ENCODE results near the gene GARIN3. TPM values are rescaled to one million over a fixed set of nuclear protein-coding genes. Genes with fewer than 3 reads are reported as not detected.

The GARIN3 gene
- total and polyA plus RNA-seq, 11 donors, result not detected

GRCh38 chr5:157143127-157143971 is 22.7 kb downstream of the GARIN3 start:
- 5 to 23% (median 11%) methylated on average over 33 of the region's 33 CpGs for WGBS, 4 donors
- peak; percentile 44 to 73 (median 68) for ATAC-seq
- intact Hi-C loops (cut with DNase I), result loop anchor here in 2 of 10 donors (10.0 kb wide), 2 partner anchors 581 to 601 kb away; partner anchors contain the start of gene LSM11 (in 1 of the 2)
- peak overlapping the region; percentile 80 to 95 (median 90) for H3K27ac ChIP-seq
- peak overlapping the region; percentile 28 to 95 (median 86) for H3K4me3 ChIP-seq
- H3K4me1 ChIP-seq, result peaks cover 0 to 21% (median 9%) of the 10 kb centered on the region in 12 donors
- peak in 4 of 5 donors; percentile 35 to 75 (median 45) for DNase-seq
- H3K27me3 ChIP-seq, result no peaks in the 10 kb centered on the region
- no peaks in the 10 kb centered on the region for H3K9me3 ChIP-seq
- peaks cover 0 to 13% (median 8%) of the 10 kb centered on the region in 9 donors for H3K36me3 ChIP-seq
- no peak for TF ChIP-seq CTCF (IDR thresholded peaks at IDR 0.05)
- no peak for TF ChIP-seq POLR2A (IDR thresholded peaks at IDR 0.05)

- intact Hi-C loops (cut with DNase I), result loop anchor here in 2 of 10 donors (10.0 kb wide), 2 partner anchors 582 to 602 kb away; partner anchors contain the start of gene LSM11 (in 1 of the 2)
- H3K27ac ChIP-seq, result peak within 1 kb of the TSS; percentile 80 to 95 (median 90)
- peak within 1 kb of the TSS; percentile 65 to 95 (median 88) for H3K4me3 ChIP-seq
- 0 to 2% (median 1%) methylated on average over 23 to 48 of the region's 48 CpGs for WGBS, 4 donors
- H3K4me1 ChIP-seq, result peaks cover 0 to 21% (median 9%) of the 10 kb centered on the region in 12 donors
- ATAC-seq (peak; percentile 98 to 99 (median 99)), DNase-seq (peak; percentile 92 to 97 (median 95))
- no peaks in the 10 kb centered on the region for H3K27me3 ChIP-seq
- H3K36me3 ChIP-seq, result peaks cover 0 to 21% (median 17%) of the 10 kb centered on the region in 9 donors
- H3K9me3 ChIP-seq, result no peaks in the 10 kb centered on the region
- no peak for TF ChIP-seq CTCF (IDR thresholded peaks at IDR 0.05)
- TF ChIP-seq POLR2A (IDR thresholded peaks at IDR 0.05), result peak; percentile 59 to 85
Measured at GRCh38 chr5:157142317-157143126, 23.5 kb downstream of the GARIN3 start, which contains the start of gene MED7. MED7 (minus strand) TSS chr5:157142865; CDS start chr5:157139431, 3,434 bp downstream.

- ATAC-seq (no peak), DNase-seq (no peak)
- no peak for TF ChIP-seq CTCF (IDR thresholded peaks at IDR 0.05)
- no peak for TF ChIP-seq POLR2A (IDR thresholded peaks at IDR 0.05)
- Histone ChIP-seq H3K4me1 (peaks cover 0 to 26% (median 9%) of the 10 kb centered on the region in 12 donors), H3K27me3 (no peaks in the 10 kb centered on the region), H3K36me3 (peaks cover 0 to 28% (median 23%) of the 10 kb centered on the region in 9 donors), H3K9me3 (no peaks in the 10 kb centered on the region), H3K27ac (no peak overlapping the region), H3K4me3 (no peak overlapping the region)
- 95 to 98% (median 96%) methylated on average over 6 of the region's 6 CpGs for WGBS, 4 donors
- intact Hi-C loops (cut with DNase I), result loop anchor here in 2 of 10 donors (10.0 kb wide), 2 partner anchors 303 to 1193 kb away; no protein-coding TSS in a partner anchor
Measured at GRCh38 chr5:157137691-157138090, 28.4 kb downstream of the GARIN3 start.

All from heart left ventricle (tissue), 16 donors.